ENCODE data around the gene CFAP97D1. TPM values are rescaled to one million over a fixed set of nuclear protein-coding genes. Genes with fewer than 3 reads are reported as not detected.

The CFAP97D1 gene
- total and polyA plus RNA-seq, 2 experiments from 2014 or later: not detected

DNA sequence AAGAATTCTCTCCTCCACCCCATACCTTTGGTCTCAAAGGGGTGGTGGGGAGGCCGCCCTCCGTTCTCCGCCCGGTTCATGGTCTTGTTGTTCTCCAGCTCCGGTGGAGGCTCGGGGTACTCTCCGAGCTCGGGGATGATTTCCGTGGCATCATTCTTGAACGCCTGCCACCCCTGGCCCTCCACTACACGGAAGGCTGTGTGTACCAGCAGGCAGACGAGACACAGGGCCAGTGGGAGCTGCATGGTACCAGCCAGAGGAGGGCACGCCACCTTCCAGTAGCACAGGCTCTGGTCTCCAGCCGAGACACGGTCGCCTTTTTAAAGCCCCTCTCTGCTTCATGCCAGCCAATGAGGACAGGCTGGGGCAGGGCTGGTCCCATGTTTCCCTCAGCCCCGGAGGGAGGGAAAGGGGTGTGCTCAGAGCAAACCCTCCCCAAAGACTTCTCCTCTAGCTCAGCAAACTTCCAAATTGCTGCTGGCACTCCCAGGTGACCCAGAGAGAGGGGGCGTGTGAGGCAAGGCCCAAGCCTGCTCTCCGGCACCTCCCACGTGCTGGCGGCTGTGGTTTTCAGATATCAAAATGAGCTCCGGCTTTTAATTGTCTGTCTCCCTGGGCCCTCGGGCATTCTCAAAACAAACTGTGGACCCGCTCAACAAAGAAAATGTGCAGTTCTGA is 21.6 kb upstream of the CFAP97D1 start, which contains the start of gene SOST:
TSS of gene SOST (minus strand) at position 295 of the 678 bp plus-strand sequence. CDS start at position 245, 50 bp downstream.
- Histone ChIP-seq H3K9me3 (ENCODE audit: low read depth) (no peaks in the 10 kb centered on the region), H3K36me3 (no peaks in the 10 kb centered on the region), H3K27me3 (peaks cover 30% of the 10 kb centered on the region), H3K4me3 (no peak within 1 kb of the TSS), H3K4me1 (ENCODE audit: low read depth) (no peaks in the 10 kb centered on the region), H3K27ac (no peak within 1 kb of the TSS)
- DNase-seq (ENCODE audit: low read depth in 1 of 2, low spot score in 1 of 2): peak in 1 of 2 donors; percentile 27
- TF ChIP-seq, protein P1, sequence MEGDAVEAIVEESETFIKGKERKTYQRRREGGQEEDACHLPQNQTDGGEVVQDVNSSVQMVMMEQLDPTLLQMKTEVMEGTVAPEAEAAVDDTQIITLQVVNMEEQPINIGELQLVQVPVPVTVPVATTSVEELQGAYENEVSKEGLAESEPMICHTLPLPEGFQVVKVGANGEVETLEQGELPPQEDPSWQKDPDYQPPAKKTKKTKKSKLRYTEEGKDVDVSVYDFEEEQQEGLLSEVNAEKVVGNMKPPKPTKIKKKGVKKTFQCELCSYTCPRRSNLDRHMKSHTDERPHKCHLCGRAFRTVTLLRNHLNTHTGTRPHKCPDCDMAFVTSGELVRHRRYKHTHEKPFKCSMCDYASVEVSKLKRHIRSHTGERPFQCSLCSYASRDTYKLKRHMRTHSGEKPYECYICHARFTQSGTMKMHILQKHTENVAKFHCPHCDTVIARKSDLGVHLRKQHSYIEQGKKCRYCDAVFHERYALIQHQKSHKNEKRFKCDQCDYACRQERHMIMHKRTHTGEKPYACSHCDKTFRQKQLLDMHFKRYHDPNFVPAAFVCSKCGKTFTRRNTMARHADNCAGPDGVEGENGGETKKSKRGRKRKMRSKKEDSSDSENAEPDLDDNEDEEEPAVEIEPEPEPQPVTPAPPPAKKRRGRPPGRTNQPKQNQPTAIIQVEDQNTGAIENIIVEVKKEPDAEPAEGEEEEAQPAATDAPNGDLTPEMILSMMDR (IDR thresholded peaks at IDR 0.05; ENCODE audit: low read depth, low read length): no peak

DNA sequence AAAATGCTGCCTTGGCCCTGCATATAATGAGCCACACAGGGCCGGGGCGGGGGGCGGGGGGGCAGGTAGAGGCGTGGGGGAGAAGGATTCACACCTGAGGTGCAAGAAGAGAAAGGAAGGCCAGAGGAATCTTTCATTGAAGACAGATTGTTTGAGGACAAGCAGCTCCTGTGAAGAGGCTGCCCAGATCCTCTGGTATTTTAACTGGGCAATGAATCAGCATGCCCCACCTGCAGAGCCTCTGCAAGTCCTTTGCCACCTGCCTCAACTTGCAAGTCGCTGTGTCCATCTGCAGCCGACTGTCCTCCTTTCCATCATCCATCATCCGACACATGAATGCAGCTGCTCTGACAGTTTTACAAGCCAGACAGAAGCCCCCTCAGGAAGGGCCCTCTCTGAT is 20.4 kb upstream of the CFAP97D1 start:
- Histone ChIP-seq H3K4me3 (no peak overlapping the region), H3K9me3 (ENCODE audit: low read depth) (no peaks in the 10 kb centered on the region), H3K4me1 (ENCODE audit: low read depth) (no peaks in the 10 kb centered on the region), H3K36me3 (no peaks in the 10 kb centered on the region), H3K27ac (no peak overlapping the region), H3K27me3 (peaks cover 18% of the 10 kb centered on the region)
- TF ChIP-seq, protein P1 (IDR thresholded peaks at IDR 0.05; ENCODE audit: low read depth, low read length): no peak
- no peak for DNase-seq (ENCODE audit: low read depth in 1 of 2, low spot score in 1 of 2)

DNA sequence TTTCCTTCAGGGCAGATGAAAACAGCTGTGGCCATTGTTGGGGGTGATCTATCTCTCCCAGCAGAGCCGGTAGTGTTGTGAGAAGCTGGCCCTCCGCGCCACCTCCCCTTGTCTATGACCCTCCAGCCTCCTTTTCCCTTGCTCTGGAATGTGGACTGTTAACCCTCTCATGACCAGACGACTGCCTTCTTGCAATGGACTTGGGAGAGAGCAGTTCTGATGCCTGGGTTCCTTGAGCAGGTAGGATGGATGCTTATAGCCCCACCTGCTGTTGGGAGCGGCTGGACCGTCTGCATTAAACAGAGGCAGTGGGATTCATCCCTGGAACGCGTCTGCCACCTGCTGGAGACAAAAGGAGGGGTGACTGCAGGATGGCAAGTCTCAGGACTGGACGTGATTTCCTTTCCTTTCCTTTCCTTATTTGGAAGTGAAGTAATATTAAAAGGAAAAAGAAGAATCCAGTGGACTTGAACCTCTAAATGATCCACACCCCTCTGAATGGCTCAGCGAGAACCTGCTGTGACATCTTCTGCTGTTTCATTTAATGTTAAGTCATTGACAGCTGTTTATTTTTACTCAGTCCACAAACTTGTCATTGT is 19.9 kb upstream of the CFAP97D1 start:
- TF ChIP-seq, protein P1 (IDR thresholded peaks at IDR 0.05; ENCODE audit: low read depth, low read length): peak; percentile 100
- H3K36me3 ChIP-seq: no peaks in the 10 kb centered on the region
- peak; percentile 95 to 96 for DNase-seq (ENCODE audit: low read depth in 1 of 2, low spot score in 1 of 2)
- no peaks in the 10 kb centered on the region for H3K4me1 ChIP-seq (ENCODE audit: low read depth)
- H3K27ac ChIP-seq: no peak overlapping the region
- no peak overlapping the region for H3K4me3 ChIP-seq
- no peaks in the 10 kb centered on the region for H3K9me3 ChIP-seq (ENCODE audit: low read depth)
- peaks cover 13% of the 10 kb centered on the region for H3K27me3 ChIP-seq

DNA sequence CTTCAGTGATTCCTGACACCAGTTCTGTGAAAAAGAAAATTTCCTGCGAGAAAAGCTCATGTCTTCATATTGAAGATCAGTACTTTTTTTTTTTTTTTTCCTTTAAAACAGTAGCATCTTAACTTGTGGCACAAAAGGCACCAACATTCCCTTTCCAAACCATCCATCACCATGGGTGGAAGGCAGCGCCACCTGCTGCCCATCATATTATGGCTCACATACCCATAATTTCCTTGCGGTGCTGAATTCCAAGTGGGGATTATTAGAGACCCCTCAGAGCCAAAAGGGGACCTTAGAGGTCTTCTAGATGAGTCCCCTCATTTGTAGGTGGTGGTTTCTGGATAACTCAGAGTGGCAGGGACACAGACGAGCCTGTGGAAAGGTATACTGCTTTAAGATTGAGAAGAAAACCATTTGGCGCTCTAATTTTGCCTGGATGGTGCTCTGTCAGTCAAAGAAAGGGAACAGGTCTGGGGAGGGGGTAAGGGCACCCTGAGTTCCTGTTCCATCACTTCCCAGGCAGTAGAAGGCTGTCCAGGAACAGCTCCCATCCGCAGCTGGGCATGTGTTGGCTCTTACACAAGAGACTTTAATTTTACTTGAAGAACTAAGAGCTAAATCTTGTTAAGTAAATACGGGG is 13.7 kb upstream of the CFAP97D1 start:
- H3K36me3 ChIP-seq: peaks cover 7% of the 10 kb centered on the region
- no peak overlapping the region for H3K27ac ChIP-seq
- H3K9me3 ChIP-seq (ENCODE audit: low read depth): no peaks in the 10 kb centered on the region
- H3K4me3 ChIP-seq: no peak overlapping the region
- DNase-seq (ENCODE audit: low read depth in 1 of 2, low spot score in 1 of 2): peak; percentile 64 to 72
- H3K27me3 ChIP-seq: no peaks in the 10 kb centered on the region
- TF ChIP-seq, protein P1 (IDR thresholded peaks at IDR 0.05; ENCODE audit: low read depth, low read length): peak; percentile 85
- no peaks in the 10 kb centered on the region for H3K4me1 ChIP-seq (ENCODE audit: low read depth)

DNA sequence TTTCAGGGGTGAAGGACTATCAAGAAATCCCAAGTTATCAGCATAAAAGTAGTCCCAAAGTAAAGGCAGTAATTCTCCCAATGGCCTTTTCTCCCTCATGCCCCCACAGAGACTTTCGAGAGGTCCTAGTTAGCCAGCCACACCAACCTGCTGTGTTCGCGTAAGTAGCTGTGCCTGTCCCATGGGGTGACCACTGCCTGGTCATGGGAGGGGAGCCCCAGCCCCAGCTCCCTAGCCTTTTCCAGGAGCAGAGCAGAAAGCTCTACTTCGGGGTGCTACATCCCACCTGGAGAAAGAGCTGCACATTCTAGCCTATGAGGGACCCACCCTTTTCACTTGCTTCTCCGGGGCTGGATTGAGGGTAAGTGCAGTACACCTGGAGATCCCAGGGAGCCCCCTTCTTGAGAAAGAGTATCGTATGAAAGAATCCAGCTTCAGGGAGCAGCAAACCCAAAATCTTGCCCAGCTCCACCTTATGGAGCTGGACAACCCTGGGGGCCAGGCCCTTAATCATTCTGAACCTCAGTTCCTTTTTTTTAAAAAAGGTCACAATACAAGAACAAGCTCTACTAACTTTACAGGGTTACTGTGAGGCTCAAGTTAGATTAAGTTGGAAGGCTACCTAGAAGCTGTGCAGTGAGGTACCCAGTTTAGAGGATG is 13.1 kb upstream of the CFAP97D1 start:
- Histone ChIP-seq H3K4me1 (ENCODE audit: low read depth) (no peaks in the 10 kb centered on the region), H3K9me3 (ENCODE audit: low read depth) (no peaks in the 10 kb centered on the region), H3K27ac (no peak overlapping the region), H3K36me3 (peaks cover 8% of the 10 kb centered on the region), H3K4me3 (no peak overlapping the region), H3K27me3 (no peaks in the 10 kb centered on the region)
- TF ChIP-seq, protein P1 (IDR thresholded peaks at IDR 0.05; ENCODE audit: low read depth, low read length): no peak
- no peak for DNase-seq (ENCODE audit: low read depth in 1 of 2, low spot score in 1 of 2)
